Measurements from ENCODE around the gene HAUS7.
"Not testable (repeated sequence)": the region's sequence is repeated elsewhere in the genome, so short reads cannot be mapped to it uniquely, and the experiment has no call there.

HAUS7 gene

GRCh38 chrX:153408871-153409351, 61.5 kb downstream of the HAUS7 start:
- DNase-seq (ENCODE audit: low read depth), result no peak

GRCh38 chrX:153408221-153408721, 62.1 kb downstream of the HAUS7 start:
- no peak for DNase-seq (ENCODE audit: low read depth)

- DNase-seq (ENCODE audit: low read depth), result no peak
Observed at GRCh38 chrX:153407736-153408135, 62.6 kb downstream of the HAUS7 start.

- no peak for DNase-seq (ENCODE audit: low read depth)
Observed at GRCh38 chrX:153406903-153407302, 63.5 kb downstream of the HAUS7 start.

GRCh38 chrX:153406011-153406410, 64.4 kb downstream of the HAUS7 start:
- no peak for DNase-seq (ENCODE audit: low read depth)

- no peak for DNase-seq (ENCODE audit: low read depth)
Observed at GRCh38 chrX:153405426-153405825, 65.0 kb downstream of the HAUS7 start.

- DNase-seq (ENCODE audit: low read depth), result not testable (repeated sequence)
Observed at GRCh38 chrX:153404333-153404732, 66.0 kb downstream of the HAUS7 start.

GRCh38 chrX:153401133-153401764, 69.1 kb downstream of the HAUS7 start, which contains the start of gene PNMA6E:
Gene PNMA6E (minus strand): TSS chrX:153401350. CDS start chrX:153398849, 2,501 bp downstream.
- no peak for DNase-seq (ENCODE audit: low read depth)

- peak; percentile 31 for DNase-seq (ENCODE audit: low read depth)
Observed at GRCh38 chrX:153400146-153401132, 69.9 kb downstream of the HAUS7 start.

GRCh38 chrX:153398275-153398960, 72.0 kb downstream of the HAUS7 start:
- no peak for DNase-seq (ENCODE audit: low read depth)

Data from T follicular helper cell (primary cell).